ENCODE measurements around the gene LRRTM1. TPM values are rescaled to one million over a fixed set of nuclear protein-coding genes. Genes with fewer than 3 reads are reported as not detected.

LRRTM1 gene
- total and polyA plus RNA-seq, 2 of the 8 experiments (the other 6 are each of a cell fraction or from before 2014, with no cell fraction given) = 1.4 to 2.3 TPM

- TF ChIP-seq ATF2 (IDR thresholded peaks at IDR 0.05; ENCODE audit: low read length) (no peak), USF2 (IDR thresholded peaks at IDR 0.05; ENCODE audit: low read length) (no peak), KDM1A (IDR thresholded peaks at IDR 0.05; ENCODE audit: borderline replicate concordance, low read length) (no peak)
These were observed 43.5 kb upstream of the LRRTM1 start (continued) for GRCh38 chr2:80348078-80348477.
